GM18499 (cell line): ENCODE data around the gene CASZ1.

Experiments used
- ATAC-seq: cut with Tn5 transposase; IDR thresholded peaks from one replicate; pipeline ENCODE4 v1.9.1; 2021; ENCODE audit warnings: moderate number of reproducible peaks; ENCODE audit not compliant: insufficient read depth, unreplicated experiment

The CASZ1 gene

DNA sequence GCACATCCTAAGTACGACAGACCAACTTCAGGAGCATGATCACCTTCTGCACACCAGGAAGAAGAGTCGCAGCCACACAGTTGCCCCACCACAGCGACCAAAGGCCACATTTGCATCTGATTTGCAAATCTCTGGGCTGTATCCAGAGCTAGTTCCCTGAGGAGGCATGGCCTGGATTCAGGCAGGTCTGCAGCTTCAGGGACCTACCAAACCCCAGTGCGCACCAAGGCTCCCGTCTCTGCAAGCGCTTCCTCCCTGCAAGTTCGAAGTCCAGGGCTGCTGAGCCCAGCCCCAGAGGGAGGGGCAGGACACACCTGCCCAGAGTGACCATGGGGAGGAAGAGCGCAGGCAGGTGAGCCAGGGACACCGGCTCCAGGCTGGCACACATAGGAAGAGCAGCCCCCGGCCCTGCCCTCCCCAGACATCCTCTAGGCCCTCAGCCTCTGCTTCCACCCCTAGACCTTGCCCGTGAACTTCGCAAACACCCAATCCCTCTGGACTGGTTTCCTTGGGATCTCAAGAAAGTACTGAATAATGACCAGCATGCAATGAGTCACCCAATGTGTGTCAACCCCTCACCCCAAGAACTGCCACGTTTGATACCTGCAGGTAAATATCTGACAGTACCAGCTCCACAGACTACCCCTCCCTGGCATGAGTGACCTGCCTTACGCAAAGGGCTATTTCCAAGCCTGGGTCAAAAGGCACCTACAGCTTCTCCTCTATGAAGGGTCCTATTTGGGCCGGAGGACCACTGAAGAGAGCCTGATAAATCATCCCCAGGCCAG lies 36.8 kb downstream of the CASZ1 start:
- no peak for ATAC-seq

DNA sequence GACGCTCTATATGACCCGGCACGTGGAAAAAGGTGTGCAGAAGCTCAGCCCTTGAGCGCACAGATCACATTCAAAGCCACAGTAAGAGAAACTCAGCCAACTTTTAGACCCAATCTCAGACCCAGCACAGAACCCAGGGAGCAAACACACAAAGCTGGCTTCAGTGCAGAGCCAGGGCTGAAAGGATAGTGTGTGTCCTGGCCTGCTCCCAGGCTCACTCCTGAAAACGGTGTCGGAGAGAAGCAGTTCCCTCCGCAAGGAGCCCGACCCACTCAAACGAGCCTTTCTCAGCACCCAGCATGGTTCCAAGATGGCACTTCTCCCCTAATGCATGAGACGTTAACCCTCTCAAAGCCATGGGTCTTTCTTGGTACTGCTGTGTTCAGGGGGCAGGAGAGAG lies 39.6 kb downstream of the CASZ1 start:
- no peak for ATAC-seq

DNA sequence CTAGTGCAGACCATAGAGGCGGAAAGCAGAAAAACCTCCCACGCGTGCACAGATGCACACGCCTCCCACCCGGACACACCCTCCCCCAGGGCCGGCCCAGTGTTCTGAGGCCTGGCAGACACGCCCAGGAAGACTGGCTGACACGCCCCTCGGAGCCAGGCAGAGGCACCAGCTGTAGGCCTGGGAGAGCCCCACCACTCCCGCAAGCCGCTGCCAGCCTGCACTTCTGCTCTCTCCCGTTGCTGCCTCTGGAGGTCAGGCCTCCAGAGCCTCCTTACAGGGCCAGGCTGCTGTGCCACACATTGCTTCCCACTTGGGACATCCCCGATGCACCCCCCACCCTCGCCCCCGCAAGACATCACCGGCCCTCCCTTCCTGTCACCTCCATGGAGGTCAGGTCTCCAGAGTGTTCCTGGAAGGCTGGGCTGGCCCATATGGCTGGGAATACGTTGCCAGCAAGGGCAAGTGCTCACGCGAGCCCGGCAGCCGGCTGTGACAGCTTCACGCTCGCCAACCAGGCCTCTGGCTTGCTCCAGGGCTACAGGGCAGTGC lies 40.4 kb downstream of the CASZ1 start:
- no peak for ATAC-seq

DNA sequence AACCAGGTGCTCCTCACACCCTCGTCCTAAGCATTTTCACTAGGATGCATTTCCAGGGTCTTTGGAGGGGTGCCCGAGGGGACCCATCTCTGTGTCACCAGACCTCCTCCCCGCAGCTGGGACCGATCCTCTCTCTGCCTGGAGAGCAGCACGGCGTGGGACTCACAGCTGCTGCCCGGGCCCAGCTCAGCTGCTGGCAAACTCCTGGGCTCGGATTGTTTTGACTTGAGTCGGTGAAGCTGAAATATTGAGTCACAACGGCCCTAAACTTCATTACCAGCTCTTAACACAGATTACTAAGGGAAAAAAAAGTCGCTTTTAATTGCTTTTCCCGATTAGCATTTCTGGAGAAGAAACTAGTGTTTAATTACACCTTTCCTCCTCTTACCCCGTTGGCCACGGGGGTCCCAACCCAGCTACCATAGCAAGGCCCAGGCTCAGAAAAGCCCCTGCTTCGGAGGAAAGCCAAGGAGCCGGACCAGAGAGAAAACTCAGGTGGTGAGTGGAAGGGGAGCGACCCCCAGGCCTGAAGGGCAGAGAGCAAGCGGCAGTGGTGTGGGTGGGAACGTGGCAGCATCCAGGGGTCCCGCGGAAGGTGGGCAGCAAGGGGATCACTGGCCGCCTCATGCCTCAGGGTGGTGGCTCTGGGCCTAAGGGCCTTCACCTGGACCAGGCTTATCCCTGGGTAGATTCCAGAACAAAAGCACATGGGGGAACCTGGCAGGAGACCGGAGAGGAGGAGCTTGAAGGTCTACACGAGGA lies 41.7 kb downstream of the CASZ1 start:
- no peak for ATAC-seq

DNA sequence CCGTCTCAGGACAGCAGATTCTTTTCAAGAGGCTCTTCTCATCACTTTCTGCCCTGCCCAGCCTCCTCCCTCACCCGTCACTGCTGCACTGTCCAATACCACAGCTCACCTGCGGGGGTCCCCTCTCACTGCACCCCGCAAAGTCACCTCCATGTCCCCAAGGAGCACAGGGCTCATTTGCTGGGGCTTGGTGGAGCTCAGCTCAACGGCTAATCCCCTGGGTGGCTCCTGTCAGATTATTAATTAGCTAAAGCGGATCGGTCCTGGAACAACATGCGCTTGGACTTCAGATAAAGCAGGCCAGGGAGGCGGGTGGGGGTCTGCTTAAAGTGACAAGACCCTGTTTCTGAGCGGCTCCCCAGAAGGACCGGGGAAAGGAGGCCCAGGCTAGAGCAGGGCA lies 43.1 kb downstream of the CASZ1 start:
- no peak for ATAC-seq

DNA sequence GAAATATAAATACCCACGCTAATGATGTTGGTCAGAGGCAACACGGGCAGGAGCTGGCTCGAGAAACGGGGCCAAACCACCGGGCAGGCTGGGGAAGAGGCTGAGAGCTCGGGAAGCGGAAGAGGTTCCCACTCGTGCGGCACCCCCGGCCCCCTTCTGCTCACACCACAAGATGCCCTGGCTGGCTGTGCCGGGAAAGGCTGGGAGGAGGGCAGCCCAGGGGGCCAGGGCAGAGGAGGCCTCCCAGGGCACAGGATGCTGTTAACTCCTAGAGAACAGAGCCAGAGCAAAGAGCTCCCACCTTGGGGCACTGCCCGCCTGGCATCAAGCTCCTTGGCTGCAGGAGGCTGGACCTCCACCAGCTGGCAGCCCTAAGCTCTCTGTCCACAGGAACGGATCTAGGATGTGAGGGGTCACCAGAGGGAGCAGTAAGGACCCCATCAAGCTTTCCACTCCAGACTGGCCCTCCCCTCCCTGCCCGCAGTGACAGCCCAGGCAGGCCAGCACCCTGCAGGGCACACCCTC lies 44.8 kb downstream of the CASZ1 start:
- no peak for ATAC-seq

DNA sequence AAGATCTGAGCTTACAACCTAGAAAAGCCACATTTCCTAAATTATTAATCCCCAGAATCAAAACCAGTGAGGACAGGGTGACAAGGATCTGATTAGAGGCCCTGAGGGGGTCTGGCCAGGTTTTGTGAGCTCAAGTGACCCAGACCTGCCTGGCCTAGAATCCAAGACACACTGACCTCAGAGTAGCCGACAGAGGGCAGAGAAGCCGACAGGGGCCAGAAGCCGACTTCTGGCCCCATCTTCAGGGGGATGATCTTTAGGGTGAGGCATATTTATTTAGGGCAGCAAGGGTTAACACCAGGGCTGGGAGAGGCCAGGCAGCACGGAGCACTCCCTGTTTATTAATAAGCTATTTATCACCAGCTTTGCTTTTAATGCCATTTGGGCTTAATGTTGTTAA lies 45.3 kb downstream of the CASZ1 start:
- ATAC-seq: no peak

DNA sequence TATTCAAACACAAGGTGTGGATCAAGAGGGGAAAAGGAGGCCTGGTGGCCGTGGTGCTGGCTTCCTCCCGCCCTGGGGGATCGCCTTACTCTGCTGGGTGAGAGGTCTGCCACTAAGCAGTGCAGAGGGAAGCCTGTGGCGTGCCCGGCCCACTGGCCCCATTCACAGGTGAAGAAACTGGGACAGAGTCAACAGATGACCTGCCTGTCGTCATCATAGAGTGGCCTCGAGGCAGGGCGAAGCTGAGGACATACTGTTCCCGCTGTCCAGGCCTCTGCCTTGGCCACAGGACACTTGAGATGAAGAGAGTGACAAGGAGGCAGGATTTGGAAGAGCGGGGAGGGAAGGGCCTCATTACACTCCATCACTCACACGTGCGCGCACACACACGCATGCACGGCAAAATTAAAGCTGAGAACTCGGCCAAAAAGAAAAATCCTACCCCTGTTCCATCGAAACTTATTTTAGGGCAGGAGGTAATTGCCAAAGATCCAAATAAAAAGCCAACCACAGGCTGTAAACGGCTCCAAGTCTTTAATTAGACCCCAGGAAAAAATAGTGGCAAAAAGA lies 50.5 kb downstream of the CASZ1 start:
- no peak for ATAC-seq

DNA sequence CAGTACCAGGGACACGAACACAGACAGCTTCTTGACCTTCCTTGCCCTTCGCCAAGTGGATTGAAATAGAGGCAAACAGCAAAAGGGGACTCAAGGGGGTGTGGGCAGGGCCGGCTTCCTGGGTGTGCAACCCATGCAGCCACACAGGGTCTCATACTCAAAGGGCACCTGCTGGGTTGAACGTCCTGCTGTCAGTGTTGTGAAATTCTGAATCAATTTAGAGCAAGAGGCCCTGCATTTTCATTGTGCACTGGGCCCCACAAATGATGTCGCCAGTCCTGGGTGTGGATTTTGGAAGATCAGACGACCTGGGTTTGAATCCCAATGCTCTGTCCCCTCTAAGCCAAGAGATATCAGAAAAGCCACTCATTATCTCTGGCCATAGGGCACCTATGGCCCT lies 51.1 kb downstream of the CASZ1 start:
- no peak for ATAC-seq

DNA sequence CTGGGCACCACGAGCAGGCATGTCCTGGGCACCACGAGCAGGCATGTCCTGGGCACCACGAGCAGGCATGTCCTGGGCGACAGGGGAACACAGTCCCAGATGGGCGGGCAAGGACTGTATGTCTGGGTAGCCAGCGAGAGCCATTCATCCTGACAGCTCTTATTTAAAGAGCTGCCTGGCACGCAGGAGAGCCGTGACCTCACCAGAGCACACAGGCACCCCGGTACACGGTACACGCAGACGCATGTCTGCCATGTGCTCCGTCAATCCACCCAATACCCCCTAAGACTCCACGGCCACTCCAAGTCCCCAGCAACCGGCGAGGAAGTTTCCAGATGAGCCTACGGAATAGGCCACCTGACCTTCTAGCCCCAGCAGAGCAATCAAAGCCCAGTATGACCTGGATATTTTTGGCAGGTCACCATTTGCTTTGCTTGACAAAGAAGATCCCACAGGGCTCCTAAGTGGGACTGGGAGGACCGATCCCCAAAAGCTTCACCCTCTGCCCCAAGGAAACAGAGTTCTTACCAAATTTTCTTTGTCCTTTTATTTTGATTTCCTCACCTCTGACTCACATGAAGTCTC lies 51.7 kb downstream of the CASZ1 start:
- ATAC-seq: no peak

DNA sequence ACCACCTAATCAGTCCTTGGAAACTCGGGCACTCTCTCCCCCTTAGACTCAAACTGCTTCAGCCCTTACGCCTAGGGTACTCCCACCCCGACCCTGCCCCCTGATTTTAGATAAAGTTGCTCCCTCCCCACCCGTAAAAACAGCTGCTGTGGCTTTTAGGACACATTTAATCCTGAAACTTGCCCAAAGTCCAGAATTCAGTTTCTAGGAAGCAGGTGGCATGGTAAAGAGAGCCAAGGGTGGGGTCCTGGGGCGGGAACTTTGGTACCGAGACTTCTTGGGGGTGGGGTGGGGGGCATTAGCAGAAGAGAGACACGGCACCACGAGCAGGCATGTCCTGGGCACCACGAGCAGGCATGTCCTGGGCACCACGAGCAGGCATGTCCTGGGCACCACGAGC lies 52.4 kb downstream of the CASZ1 start:
- ATAC-seq: no peak

DNA sequence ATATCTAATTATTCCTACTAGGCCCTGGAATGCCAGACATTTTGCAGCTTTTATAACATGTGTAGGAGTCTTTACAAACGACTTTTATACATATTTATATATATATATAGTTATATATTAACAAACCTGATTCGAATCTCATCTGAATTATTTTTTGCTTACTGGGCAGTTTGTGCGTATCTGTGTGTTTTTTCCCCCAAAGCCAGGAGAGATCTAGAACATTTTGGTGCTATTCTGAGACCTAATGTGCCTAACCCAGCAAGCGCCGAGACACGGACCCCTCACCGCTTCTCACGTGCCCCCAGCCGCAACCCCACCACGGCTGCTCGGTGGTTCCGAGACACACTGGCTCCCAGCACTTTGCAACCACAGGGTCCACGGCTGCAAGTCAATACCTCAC lies 54.8 kb downstream of the CASZ1 start:
- ATAC-seq: no peak

DNA sequence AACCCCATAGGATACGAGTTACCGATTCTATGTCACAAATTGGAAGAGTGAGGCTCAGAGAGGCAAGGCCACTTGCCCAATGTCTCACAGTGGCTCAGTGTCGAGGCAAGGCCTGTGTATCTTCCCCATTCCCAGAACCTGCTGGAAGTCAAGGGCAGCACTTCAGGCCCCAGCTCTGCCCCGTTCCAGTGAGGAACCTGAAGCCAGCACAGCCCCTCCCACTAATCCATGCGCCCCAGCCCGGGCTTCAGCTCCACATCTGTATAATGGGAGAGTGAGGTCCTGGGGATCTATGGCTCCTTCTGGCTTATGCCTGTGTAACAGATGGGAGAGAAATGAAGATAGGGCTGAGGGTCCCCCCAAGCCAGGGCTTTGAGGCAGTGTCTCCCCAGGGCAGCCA lies 56.3 kb downstream of the CASZ1 start:
- no peak for ATAC-seq

DNA sequence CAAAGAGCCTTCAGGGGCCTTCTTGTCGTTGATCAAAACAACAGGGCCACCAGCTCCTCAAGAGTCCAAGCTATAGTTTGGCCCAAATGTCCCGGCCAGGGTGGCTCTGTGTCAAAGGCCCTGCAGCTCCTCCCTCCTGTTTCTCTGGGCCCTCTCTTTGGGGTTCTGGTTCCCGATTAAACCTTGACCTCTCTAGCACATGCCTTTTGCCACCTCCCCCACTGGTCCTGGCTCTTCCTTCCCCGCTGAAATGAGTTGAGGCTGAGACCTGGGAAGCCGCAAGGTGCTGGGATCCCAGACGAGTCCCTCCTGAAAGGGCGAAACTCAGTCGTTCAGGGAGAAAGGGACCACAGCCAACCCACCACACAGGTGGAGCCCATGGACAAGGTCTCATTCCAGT lies 56.9 kb downstream of the CASZ1 start:
- ATAC-seq: no peak

DNA sequence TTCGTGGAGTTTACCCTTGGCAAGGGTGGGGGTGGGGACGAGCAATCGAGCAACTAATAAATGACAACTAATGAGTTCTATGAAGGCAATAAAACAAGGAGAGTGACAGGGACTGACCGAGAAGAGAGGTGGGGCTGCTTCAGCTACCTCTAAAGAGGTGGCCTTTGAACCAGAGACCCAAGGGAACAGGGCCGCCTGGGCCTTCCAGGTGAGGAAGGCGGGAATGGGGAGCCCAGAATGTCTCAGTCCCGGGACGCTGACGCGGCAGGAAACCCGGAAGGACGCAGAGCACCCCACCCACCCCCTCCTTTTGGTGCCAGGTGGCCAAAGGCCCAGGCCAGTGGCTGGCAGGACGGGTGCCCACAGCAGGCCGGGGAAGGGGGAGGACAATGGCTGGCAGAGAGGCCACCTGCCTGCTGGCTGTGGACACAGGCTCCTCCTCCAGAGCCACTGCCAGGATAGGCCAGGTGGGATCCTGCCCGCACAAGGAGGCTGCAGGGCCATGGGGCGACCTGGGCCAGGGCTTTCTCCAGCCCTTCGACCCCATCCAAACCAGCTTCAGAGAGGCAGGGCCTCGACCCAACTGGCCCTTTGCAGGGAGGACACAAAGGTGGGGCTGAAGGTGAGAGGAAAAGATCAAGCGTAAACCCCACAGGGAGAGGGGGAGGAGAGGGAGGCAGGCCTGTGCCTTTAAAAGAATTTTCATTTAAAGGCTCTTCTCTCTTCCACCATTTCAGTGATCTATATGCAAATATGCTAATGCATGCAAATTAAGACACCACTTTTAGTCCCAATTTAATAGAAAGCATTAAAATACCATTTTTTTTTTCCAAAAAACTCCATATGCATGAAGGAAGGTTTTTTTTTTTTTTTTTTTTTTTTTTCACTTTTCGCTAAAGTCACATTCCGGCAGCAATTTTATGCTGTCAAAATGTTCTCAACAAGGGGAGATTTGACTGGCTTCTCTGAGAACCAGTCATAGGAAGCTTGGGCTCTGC lies 58.1 kb downstream of the CASZ1 start:
- no peak for ATAC-seq

DNA sequence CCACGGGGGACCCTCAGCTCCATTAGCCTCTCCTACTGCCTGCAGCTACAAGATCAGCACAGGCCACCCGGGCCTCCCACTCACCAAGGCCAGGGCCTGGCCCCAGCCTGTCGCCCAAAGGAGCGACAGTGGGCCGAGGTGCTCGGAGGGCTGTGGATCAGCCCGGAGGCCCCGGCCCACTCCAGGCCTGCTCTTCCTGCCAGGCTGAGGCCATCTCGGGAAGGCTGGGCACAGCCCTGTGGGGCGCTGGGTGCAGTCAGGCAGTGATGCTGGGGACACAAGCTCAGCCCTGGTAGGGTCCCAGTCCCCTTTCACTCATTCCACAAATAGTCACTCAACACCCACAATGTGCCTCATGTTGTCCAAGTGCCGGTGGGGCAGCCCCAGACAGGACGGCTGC lies 58.8 kb downstream of the CASZ1 start:
- no peak for ATAC-seq

DNA sequence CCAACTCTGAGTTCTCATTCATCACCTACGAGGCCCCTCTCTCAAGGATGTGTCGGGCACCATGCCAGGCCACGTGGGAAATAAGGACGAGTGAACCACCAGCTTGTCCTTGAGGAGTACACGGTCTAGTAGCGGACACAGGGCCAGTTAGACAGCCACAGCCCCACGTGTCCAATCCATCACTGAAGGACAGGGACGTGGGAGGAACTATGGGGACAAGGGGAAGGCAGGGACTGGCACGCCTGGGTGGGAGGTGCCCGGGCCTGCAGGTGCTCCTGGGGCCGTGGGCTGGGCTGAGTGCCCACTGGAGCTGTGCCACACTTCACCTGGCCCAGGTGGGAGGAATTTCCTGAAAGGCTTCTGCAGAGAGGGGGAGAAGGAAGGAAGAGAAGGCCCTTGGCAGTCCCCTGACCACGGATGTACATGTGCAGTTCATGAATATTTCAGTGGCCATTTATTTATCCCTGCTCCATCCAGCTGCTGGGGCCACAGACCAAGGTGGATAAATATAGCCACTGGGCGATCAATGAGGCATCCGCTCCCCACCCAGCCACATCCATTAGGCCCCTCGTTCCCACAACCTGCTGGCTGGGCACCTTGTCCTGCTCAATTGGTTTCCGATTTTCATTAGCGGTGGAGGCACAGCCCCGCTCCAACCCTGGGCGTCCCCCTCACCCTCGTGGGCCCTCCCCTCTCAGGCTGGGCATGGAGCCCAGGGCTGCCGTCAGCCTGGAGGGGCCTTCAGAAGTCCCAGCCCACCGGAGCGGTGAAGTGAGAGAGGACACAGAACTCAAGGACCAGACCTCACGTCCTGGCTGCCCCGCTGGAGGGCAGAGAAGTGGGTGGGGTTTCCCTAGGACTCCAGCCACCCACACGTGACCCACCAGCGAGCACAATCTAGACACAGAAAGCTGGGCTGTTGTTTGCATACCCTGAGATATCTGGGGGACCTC lies 59.5 kb downstream of the CASZ1 start:
- ATAC-seq: no peak

DNA sequence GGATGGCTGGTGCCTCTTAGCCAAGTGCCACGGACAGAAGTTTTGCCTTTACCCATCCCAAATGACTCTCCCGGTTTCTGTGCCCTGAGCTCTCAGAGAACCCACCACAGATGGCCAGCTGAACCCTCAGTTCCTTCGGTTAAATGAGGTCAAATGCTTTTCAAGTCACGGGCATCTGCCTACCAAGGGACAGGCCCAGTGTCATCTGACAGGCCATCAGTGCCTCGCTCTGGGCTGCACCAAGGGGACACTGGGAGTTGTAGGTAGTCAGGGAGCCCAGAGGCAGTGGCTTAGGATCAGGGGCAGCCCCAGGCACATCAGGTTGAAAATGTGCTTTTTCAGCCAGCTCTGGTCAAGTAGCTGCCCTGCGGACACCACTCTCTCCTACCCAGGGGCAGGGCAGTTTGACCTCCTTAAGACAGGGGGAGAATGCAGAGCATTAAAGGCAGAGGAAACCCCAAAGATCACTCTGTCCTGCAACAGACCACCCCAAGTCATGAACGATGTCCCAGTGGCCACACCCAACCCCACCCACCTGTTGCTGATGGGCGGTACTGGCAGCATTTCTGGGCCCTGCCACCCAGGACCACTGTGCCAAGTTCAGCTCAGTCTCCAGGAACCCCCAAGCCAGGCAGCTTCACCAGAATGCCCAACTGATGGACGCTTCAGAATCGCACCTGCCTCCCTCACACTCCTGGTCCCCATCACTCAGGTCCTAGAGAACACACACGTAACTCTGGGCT lies 60.7 kb downstream of the CASZ1 start:
- no peak for ATAC-seq
